IMR-90 (cell line): ENCODE data around the gene TPR. TPM values are rescaled to one million over a fixed set of nuclear protein-coding genes. Genes with fewer than 3 reads are reported as not detected.

Source experiments
- ATAC-seq: fragments of 200-7000 bp; cut with Tn5 transposase; 2 replicates; pipeline ENCODE4 v1.9.1; 2020; ENCODE audit warnings: low read depth, mild to moderate bottlenecking, moderate library complexity
- BruUV-seq: library from RNA; stranded (reverse); fragments of 400-500 nt; replicated peaks from 2 replicates; lab custom pipeline; 2021; lab: Mats Ljungman, UMichigan
- CTCF ChIA-PET: fragments of 300-600 bp; formaldehyde crosslinking; extraction: SDS; loops from one replicate; lab custom pipeline; 2021; ENCODE audit warnings: antibody characterized with exemption; lab: Yijun Ruan, JAX
- POLR2A ChIA-PET: fragments of 300-600 bp; sonication (Branson Sonifier 250); formaldehyde crosslinking; loops from one replicate; lab custom pipeline; 2022; ENCODE audit warnings: antibody characterized with exemption; ENCODE audit not compliant: unreplicated experiment; lab: Charles Lee
- DNase-seq: peaks from one replicate; pipeline ENCODE4 v3.0.0; 2013
- H2AFZ ChIP-seq: replicated peaks from 2 replicates; pipeline ENCODE3; 2013; ENCODE audit warnings: low read length, mild to moderate bottlenecking; ENCODE audit not compliant: poor library complexity
- H2AK5ac ChIP-seq: 2 replicates; pipeline ENCODE4 v1.6.1; 2013; ENCODE audit warnings: low read depth, low read length, inconsistent platforms
- H2AK9ac ChIP-seq: replicated peaks from 2 replicates; pipeline ENCODE3; 2013; ENCODE audit warnings: mild to moderate bottlenecking, low read depth, low read length, moderate library complexity; ENCODE audit not compliant: poor library complexity
- H2BK120ac ChIP-seq: 2 replicates; pipeline ENCODE4 v1.6.1; 2013; ENCODE audit warnings: low read depth, low read length, inconsistent platforms
- H2BK15ac ChIP-seq: 3 replicates; pipeline ENCODE4 v1.6.1; 2013; ENCODE audit warnings: low read depth, low read length, inconsistent platforms
- H2BK20ac ChIP-seq: 2 replicates; pipeline ENCODE4 v1.6.1; 2013; ENCODE audit warnings: low read depth, mild to moderate bottlenecking, inconsistent platforms, low read length, moderate library complexity
- H2BK5ac ChIP-seq: 2 replicates; pipeline ENCODE4 v1.6.1; 2013; ENCODE audit warnings: mild to moderate bottlenecking, low read depth, low read length, inconsistent platforms; ENCODE audit not compliant: poor library complexity, severe bottlenecking
- H3K14ac ChIP-seq: replicated peaks from 2 replicates; pipeline ENCODE4 v1.6.1; 2013; ENCODE audit warnings: low read depth, low read length, inconsistent platforms
- H3K18ac ChIP-seq: 2 replicates; pipeline ENCODE4 v1.6.1; 2013; ENCODE audit warnings: low read depth, low read length, control low read depth
- H3K23ac ChIP-seq: 2 replicates; pipeline ENCODE4 v1.6.1; 2013; ENCODE audit warnings: low read depth, low read length, inconsistent platforms
- H3K27ac ChIP-seq: 2 replicates; pipeline ENCODE4 v1.5.1; 2013; ENCODE audit warnings: mild to moderate bottlenecking, control low read depth, low read length; ENCODE audit not compliant: insufficient read depth
- H3K27me3 ChIP-seq: 2 replicates; pipeline ENCODE4 v1.6.1; 2013; ENCODE audit warnings: low read length; ENCODE audit not compliant: control insufficient read depth, insufficient read depth
- H3K36me3 ChIP-seq: 2 replicates; pipeline ENCODE4 v1.6.1; 2013; ENCODE audit warnings: low read length, mixed read lengths; ENCODE audit not compliant: control insufficient read depth, insufficient read depth
- H3K4ac ChIP-seq: 2 replicates; pipeline ENCODE4 v1.6.1; 2013; ENCODE audit warnings: low read depth, low read length, inconsistent platforms
- H3K4me1 ChIP-seq: 2 replicates; pipeline ENCODE4 v1.6.1; 2013; ENCODE audit warnings: low read length, mixed read lengths; ENCODE audit not compliant: control insufficient read depth, insufficient read depth
- H3K4me2 ChIP-seq: 2 replicates; pipeline ENCODE4 v1.6.1; 2013; ENCODE audit warnings: low read depth, mild to moderate bottlenecking, control low read depth, low read length, moderate library complexity
- H3K4me3 ChIP-seq: 2 replicates; pipeline ENCODE4 v1.5.1; 2013; ENCODE audit warnings: low read depth, mild to moderate bottlenecking, control low read depth, low read length, moderate library complexity; ENCODE audit not compliant: insufficient read depth
- H3K56ac ChIP-seq: 2 replicates; pipeline ENCODE4 v1.6.1; 2013; ENCODE audit warnings: low read length, inconsistent platforms; ENCODE audit not compliant: insufficient read depth; ENCODE audit errors: extremely low read depth
- H3K79me1 ChIP-seq, 2 experiments: 2 replicates each; pipeline ENCODE4 v1.6.1; 2013; ENCODE audit warnings: low read length in 2 of 2, inconsistent platforms in 1 of 2, low read depth in 1 of 2
- H3K9ac ChIP-seq: 2 replicates; pipeline ENCODE4 v1.6.1; 2013; ENCODE audit warnings: low read depth, low read length, control low read depth
- H3K9me1 ChIP-seq: 2 replicates; pipeline ENCODE4 v1.6.1; 2013; ENCODE audit warnings: low read length, inconsistent platforms; ENCODE audit not compliant: insufficient read depth
- H3K9me3 ChIP-seq: 2 replicates; pipeline ENCODE4 v1.6.1; 2013; ENCODE audit warnings: low read length; ENCODE audit not compliant: control insufficient read depth, insufficient read depth
- H4K20me1 ChIP-seq: 2 replicates; pipeline ENCODE4 v1.6.1; 2013; ENCODE audit warnings: low read length, inconsistent platforms; ENCODE audit not compliant: insufficient read depth
- H4K5ac ChIP-seq: 2 replicates; pipeline ENCODE4 v1.6.1; 2013; ENCODE audit warnings: mild to moderate bottlenecking, low read depth, low read length, control low read depth
- H4K8ac ChIP-seq, 2 experiments: 2 replicates each; pipeline ENCODE4 v1.6.1; 2013; ENCODE audit warnings: low read depth in 2 of 2, low read length in 2 of 2, control low read depth in 1 of 2, inconsistent platforms in 1 of 2
- H4K91ac ChIP-seq: 2 replicates; pipeline ENCODE4 v1.6.1; 2013; ENCODE audit warnings: low read depth, low read length, inconsistent platforms; ENCODE audit not compliant: insufficient read depth
- CEBPB ChIP-seq: IDR thresholded peaks from 2 replicates; pipeline ENCODE4 v1.6.1; 2012; ENCODE audit warnings: low read depth, low read length, improper control_type of control experiment
- MAFK ChIP-seq: IDR thresholded peaks from 2 replicates; pipeline ENCODE4 v1.6.1; 2012; ENCODE audit warnings: low read depth, low read length, improper control_type of control experiment
- MXI1 ChIP-seq: IDR thresholded peaks from 2 replicates; pipeline ENCODE4 v1.6.1; 2012; ENCODE audit warnings: low read depth, mild to moderate bottlenecking, low read length, moderate library complexity, borderline replicate concordance
- NFE2L2 ChIP-seq: fragments of 150-350 bp; IDR thresholded peaks from 2 replicates; pipeline ENCODE4 v1.6.1; 2016; ENCODE audit warnings: low read depth, mild to moderate bottlenecking, low read length
- RAD21 ChIP-seq: IDR thresholded peaks from 2 replicates; pipeline ENCODE4 v1.6.1; 2012; ENCODE audit warnings: low read length, improper control_type of control experiment
- WGBS, 2 experiments: methylation state at CpG; one replicate each; pipeline versions ENCODE4 v1.1.5 to v1.1.7; 2013; ENCODE audit warnings: missing lambda C conversion rate in 2 of 2; ENCODE audit not compliant: insufficient read length in 1 of 2; ENCODE audit errors: extremely low coverage in 2 of 2; 5-methylcytosine and 5-hydroxymethylcytosine counted together
- dilution Hi-C: fragments of 300-500 bp; cut with HindIII; formaldehyde crosslinking; loops from one replicate; pipeline ENCODE4 v1.14.3; 2018; ENCODE audit warnings: low sequenced_read_pairs; ENCODE audit not compliant: unreplicated experiment
- in situ Hi-C: fragments of 300-500 bp; cut with MboI; formaldehyde crosslinking; loops from 3 replicates; pipeline ENCODE4 v1.14.3; 2019; ENCODE audit warnings: low sequenced_read_pairs, inconsistent platforms, mixed read lengths
- intact Hi-C: fragments of 100-400 bp; cut with micrococcal nuclease; formaldehyde crosslinking; loops from 2 replicates; pipeline ENCODE4 v1.10.0; 2022
- polyA plus RNA-seq, 3 experiments: library from polyadenylated mRNA; depleted of rRNA; stranded (reverse); fragments of >200 nt; gene quantifications; 2 replicates each; pipeline ENCODE4 v1.2.3, GENCODE V29; 2012; ENCODE audit warnings: low replicate concordance in 1 of 3
- total RNA-seq: library from RNA; depleted of rRNA; stranded (reverse); fragments of >200 nt; gene quantifications from 2 replicates; pipeline ENCODE4 v1.2.3, GENCODE V29; 2012
- TF ChIP-seq, protein P1 (sequence below): fragments of 150-350 bp; IDR thresholded peaks from 2 replicates; pipeline ENCODE4 v1.6.1; 2017; ENCODE audit warnings: mild to moderate bottlenecking, antibody characterized with exemption, low read length, low read depth
- TF ChIP-seq, protein P2 (sequence below): conservative IDR thresholded peaks from 2 replicates; pipeline ENCODE4 v1.5.1; 2012; ENCODE audit warnings: mild to moderate bottlenecking, low read depth, low read length, improper control_type of control experiment

TPR gene
- total and polyA plus RNA-seq, 2 of the 4 experiments (the other 2 are of a cell fraction): 38.2 to 60.4 TPM

DNA sequence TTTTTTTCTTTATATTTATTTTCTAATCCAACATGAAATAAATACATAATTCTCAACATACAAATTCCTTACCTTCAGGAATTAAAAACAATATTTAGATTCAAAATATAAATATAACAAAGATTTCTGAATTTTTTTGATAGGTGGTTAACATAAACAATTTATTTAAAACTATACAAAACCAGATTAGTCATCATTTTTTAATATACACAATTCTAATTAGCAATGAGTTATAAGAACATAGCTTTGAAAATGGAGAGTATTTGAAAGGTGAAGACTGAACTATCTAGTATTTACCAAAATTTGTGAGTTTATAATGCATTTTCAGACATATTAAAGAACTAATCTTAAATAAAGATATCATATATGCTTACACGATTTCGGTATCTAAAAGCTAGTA lies 37.5 kb downstream of the TPR start:
- H2AFZ ChIP-seq: no peak overlapping the region
- H3K56ac ChIP-seq: no peak overlapping the region
- no peaks in the 10 kb centered on the region for H3K9me1 ChIP-seq
- no peak overlapping the region for H2BK120ac ChIP-seq
- no peak overlapping the region for H2BK20ac ChIP-seq
- intact Hi-C loops (no loop called here), in situ Hi-C loops (no loop called here), dilution Hi-C loops (no loop called here)
- no peaks in the 10 kb centered on the region for H3K27me3 ChIP-seq
- no peak overlapping the region for H4K91ac ChIP-seq
- no peak overlapping the region for H2AK9ac ChIP-seq
- ATAC-seq: no peak
- no peak overlapping the region for H3K9ac ChIP-seq
- H3K27ac ChIP-seq: no peak overlapping the region
- H4K8ac ChIP-seq: no peak overlapping the region
- H3K4me2 ChIP-seq: no peak overlapping the region; the same call in 1 of the 2 replicates
- BruUV-seq: no TSS peak
- H2AK5ac ChIP-seq: no peak overlapping the region
- peaks cover 49% of the 10 kb centered on the region for H3K36me3 ChIP-seq
- H2BK5ac ChIP-seq: no peak overlapping the region
- DNase-seq: no peak
- TF ChIP-seq, protein P1, sequence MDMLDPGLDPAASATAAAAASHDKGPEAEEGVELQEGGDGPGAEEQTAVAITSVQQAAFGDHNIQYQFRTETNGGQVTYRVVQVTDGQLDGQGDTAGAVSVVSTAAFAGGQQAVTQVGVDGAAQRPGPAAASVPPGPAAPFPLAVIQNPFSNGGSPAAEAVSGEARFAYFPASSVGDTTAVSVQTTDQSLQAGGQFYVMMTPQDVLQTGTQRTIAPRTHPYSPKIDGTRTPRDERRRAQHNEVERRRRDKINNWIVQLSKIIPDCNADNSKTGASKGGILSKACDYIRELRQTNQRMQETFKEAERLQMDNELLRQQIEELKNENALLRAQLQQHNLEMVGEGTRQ: no peak
- TF ChIP-seq RAD21 (no peak), CEBPB (no peak), MAFK (peak; percentile 34; the same call in 1 of the 2 replicates), NFE2L2 (no peak), MXI1 (no peak)
- TF ChIP-seq, protein P2, sequence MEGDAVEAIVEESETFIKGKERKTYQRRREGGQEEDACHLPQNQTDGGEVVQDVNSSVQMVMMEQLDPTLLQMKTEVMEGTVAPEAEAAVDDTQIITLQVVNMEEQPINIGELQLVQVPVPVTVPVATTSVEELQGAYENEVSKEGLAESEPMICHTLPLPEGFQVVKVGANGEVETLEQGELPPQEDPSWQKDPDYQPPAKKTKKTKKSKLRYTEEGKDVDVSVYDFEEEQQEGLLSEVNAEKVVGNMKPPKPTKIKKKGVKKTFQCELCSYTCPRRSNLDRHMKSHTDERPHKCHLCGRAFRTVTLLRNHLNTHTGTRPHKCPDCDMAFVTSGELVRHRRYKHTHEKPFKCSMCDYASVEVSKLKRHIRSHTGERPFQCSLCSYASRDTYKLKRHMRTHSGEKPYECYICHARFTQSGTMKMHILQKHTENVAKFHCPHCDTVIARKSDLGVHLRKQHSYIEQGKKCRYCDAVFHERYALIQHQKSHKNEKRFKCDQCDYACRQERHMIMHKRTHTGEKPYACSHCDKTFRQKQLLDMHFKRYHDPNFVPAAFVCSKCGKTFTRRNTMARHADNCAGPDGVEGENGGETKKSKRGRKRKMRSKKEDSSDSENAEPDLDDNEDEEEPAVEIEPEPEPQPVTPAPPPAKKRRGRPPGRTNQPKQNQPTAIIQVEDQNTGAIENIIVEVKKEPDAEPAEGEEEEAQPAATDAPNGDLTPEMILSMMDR: no peak
- no CpG with 5 or more reads among the region's 2 CpGs for WGBS, 2 experiments
- H4K5ac ChIP-seq: no peak overlapping the region
- H3K4ac ChIP-seq: no peak overlapping the region
- no peaks in the 10 kb centered on the region for H3K9me3 ChIP-seq
- ChIA-PET CTCF (no interaction called here), POLR2A (no interaction called here)
- H4K20me1 ChIP-seq: no peaks in the 10 kb centered on the region
- no peak overlapping the region for H3K23ac ChIP-seq
- no peak overlapping the region for H3K18ac ChIP-seq
- H3K14ac ChIP-seq: no peak overlapping the region
- no peaks in the 10 kb centered on the region for H3K4me1 ChIP-seq
- no peaks in the 10 kb centered on the region; a peak in 1 of 4 replicates for H3K79me1 ChIP-seq
- H3K4me3 ChIP-seq: no peak overlapping the region
- no peak overlapping the region for H2BK15ac ChIP-seq
